Trophoblast cell (in vitro differentiated cells and primary cell): ENCODE data around the gene PTPN3.
A peak's percentile ranks its signal among the peaks of the same experiment; 100 is the strongest.
"Not testable (repeated sequence)": the region's sequence is repeated elsewhere in the genome, so short reads cannot be mapped to it uniquely, and the experiment has no call there.

Experiments used
- DNase-seq, 2 donors: peaks; one replicate each; pipeline ENCODE4 v3.0.0-alpha.2; 2016
- H2AFZ ChIP-seq: 2 replicates; pipeline ENCODE4 v1.6.1; 2013; ENCODE audit warnings: low read length, moderate library complexity, mild to moderate bottlenecking; ENCODE audit not compliant: insufficient read depth, poor library complexity
- H2AK5ac ChIP-seq: 2 replicates; pipeline ENCODE4 v1.6.1; 2013; ENCODE audit warnings: mild to moderate bottlenecking, low read length
- H2BK120ac ChIP-seq: 2 replicates; pipeline ENCODE4 v1.6.1; 2013; ENCODE audit warnings: low read length, mild to moderate bottlenecking, moderate library complexity; ENCODE audit not compliant: insufficient read depth, poor library complexity
- H2BK12ac ChIP-seq: 2 replicates; pipeline ENCODE4 v1.6.1; 2013; ENCODE audit warnings: mild to moderate bottlenecking, low read length, moderate library complexity
- H2BK5ac ChIP-seq: 2 replicates; pipeline ENCODE4 v1.6.1; 2013; ENCODE audit warnings: low read length, low read depth, moderate library complexity, mild to moderate bottlenecking; ENCODE audit not compliant: poor library complexity
- H3K14ac ChIP-seq: 2 replicates; pipeline ENCODE4 v1.6.1; 2013; ENCODE audit warnings: mild to moderate bottlenecking, low read length
- H3K18ac ChIP-seq: 2 replicates; pipeline ENCODE4 v1.6.1; 2013; ENCODE audit warnings: mild to moderate bottlenecking, low read length
- H3K23ac ChIP-seq: 2 replicates; pipeline ENCODE4 v1.6.1; 2013; ENCODE audit warnings: low read length
- H3K27ac ChIP-seq: 2 replicates; pipeline ENCODE4 v1.5.1; 2013; ENCODE audit warnings: low read depth, mild to moderate bottlenecking, inconsistent platforms, low read length, moderate library complexity
- H3K27me3 ChIP-seq: 2 replicates; pipeline ENCODE4 v1.6.1; 2013; ENCODE audit warnings: inconsistent platforms, mild to moderate bottlenecking, low read length, moderate library complexity; ENCODE audit not compliant: insufficient read depth
- H3K36me3 ChIP-seq, 2 experiments: 1 replicate in 1 of 2; 2 replicates in 1 of 2; pipeline ENCODE4 v1.6.1; 2013; ENCODE audit warnings: low read length in 2 of 2, mild to moderate bottlenecking in 2 of 2, moderate library complexity in 1 of 2; ENCODE audit not compliant: insufficient read depth in 2 of 2, control insufficient read depth in 1 of 2
- H3K4ac ChIP-seq: 2 replicates; pipeline ENCODE4 v1.6.1; 2013; ENCODE audit warnings: low read depth, mild to moderate bottlenecking, low read length, moderate library complexity
- H3K4me1 ChIP-seq, 2 experiments: 1 replicate in 1 of 2; 2 replicates in 1 of 2; pipeline ENCODE4 v1.6.1; 2013; ENCODE audit warnings: low read length in 2 of 2, mild to moderate bottlenecking in 2 of 2, moderate library complexity in 1 of 2; ENCODE audit not compliant: insufficient read depth in 2 of 2, control insufficient read depth in 1 of 2
- H3K4me2 ChIP-seq: 2 replicates; pipeline ENCODE4 v1.6.1; 2013; ENCODE audit warnings: inconsistent platforms, mild to moderate bottlenecking, low read length, moderate library complexity
- H3K4me3 ChIP-seq: 2 replicates; pipeline ENCODE4 v1.5.1; 2013; ENCODE audit warnings: mild to moderate bottlenecking, low read depth, low read length, inconsistent platforms
- H3K79me1 ChIP-seq: one replicate; pipeline ENCODE4 v1.6.1; 2013; ENCODE audit warnings: low read length
- H3K79me2 ChIP-seq: 2 replicates; pipeline ENCODE4 v1.6.1; 2013; ENCODE audit warnings: low read length, mild to moderate bottlenecking; ENCODE audit not compliant: control insufficient read depth, insufficient read depth, poor library complexity
- H3K9ac ChIP-seq: 2 replicates; pipeline ENCODE4 v1.6.1; 2013; ENCODE audit warnings: mild to moderate bottlenecking, low read length
- H3K9me3 ChIP-seq: 2 replicates; pipeline ENCODE4 v1.6.1; 2013; ENCODE audit warnings: low read depth, mild to moderate bottlenecking, control low read depth, inconsistent platforms, low read length; ENCODE audit not compliant: insufficient read depth
- H4K12ac ChIP-seq: 2 replicates; pipeline ENCODE4 v1.6.1; 2013; ENCODE audit warnings: low read depth, mild to moderate bottlenecking, low read length, moderate library complexity
- H4K8ac ChIP-seq: 2 replicates; pipeline ENCODE4 v1.6.1; 2013; ENCODE audit warnings: low read depth, mild to moderate bottlenecking, low read length, moderate library complexity
- H4K91ac ChIP-seq: one replicate; pipeline ENCODE4 v1.6.1; 2013; ENCODE audit warnings: low read depth, mild to moderate bottlenecking, low read length, moderate library complexity
- WGBS: extraction: QIAGEN DNeasy Blood & Tissue Kit; methylation state at CpG from one replicate; pipeline ENCODE4 v1.1.7; 2013; ENCODE audit warnings: missing lambda C conversion rate; ENCODE audit not compliant: insufficient read length, insufficient coverage; ENCODE audit errors: extremely low coverage; 5-methylcytosine and 5-hydroxymethylcytosine counted together

The PTPN3 gene

DNA sequence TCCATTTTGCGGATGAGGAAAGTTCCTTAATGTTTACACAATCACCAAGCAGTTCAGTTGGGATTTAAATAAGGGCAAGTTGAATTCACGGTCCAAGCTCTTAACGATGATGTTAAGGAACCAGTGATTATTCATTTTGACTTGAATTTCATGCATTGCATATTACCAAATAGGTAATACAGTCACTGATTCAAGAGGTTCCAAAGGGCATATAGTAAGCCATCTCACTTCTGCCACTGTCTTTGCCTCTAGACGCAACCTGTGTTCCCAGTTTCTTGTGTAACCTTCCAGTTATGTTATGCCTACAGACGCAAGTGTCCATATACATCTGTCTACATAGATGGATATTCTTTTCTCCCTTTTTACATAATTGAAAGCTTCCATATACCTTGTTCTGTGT lies 137.3 kb downstream of the PTPN3 start:
- Histone ChIP-seq H3K36me3 (peaks cover 0 to 2% of the 10 kb centered on the region in 2 experiments), H3K9ac (no peak overlapping the region), H2AK5ac (no peak overlapping the region), H2BK5ac (no peak overlapping the region), H4K12ac (no peak overlapping the region), H3K18ac (no peak overlapping the region), H3K4me3 (no peak overlapping the region), H3K27me3 (no peaks in the 10 kb centered on the region), H2BK12ac (no peak overlapping the region), H3K4me2 (no peak overlapping the region), H3K9me3 (no peaks in the 10 kb centered on the region), H3K79me2 (no peaks in the 10 kb centered on the region), H3K4me1 (peaks cover 0 to 4% of the 10 kb centered on the region in 2 experiments), H3K27ac (no peak overlapping the region), H3K4ac (no peak overlapping the region), H4K91ac (no peak overlapping the region), H4K8ac (no peak overlapping the region), H2AFZ (no peak overlapping the region), H2BK120ac (no peak overlapping the region), H3K14ac (no peak overlapping the region), H3K79me1 (no peaks in the 10 kb centered on the region), H3K23ac (no peak overlapping the region)
- no CpG with 5 or more reads among the region's 5 CpGs for WGBS
- DNase-seq, result no peak

DNA sequence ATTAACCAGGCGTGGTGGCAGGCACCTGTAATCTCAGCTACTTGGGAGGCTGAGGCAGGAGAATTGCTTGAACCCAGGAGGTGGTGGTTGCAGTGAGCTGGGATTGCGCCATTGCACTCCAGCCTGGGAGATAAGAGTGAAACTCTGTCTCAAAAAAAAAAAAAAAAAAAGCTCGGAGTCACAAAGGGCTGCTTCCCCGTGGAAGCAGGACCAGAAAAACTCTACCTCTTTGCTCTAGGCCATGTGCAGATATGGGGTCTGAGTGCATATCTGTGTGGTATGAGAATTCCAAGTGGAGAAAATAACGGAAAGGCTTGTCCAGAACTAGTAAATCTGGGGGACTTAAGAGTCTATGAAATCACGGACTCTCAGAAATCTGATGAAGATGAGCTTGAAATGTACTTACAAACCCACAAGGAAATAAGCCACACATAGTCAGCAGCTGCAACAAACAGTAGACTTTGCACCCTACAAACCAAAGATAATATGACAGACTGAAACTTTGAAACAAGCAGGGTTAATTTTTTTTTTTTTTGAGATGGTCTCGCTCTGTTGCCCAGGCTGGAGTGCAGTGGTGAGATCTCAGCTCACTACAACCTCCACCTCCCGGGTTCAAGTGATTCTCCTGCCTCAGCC lies 139.0 kb downstream of the PTPN3 start:
- not testable (repeated sequence) for H3K4me1 ChIP-seq, H4K91ac ChIP-seq, H3K9ac ChIP-seq, H4K8ac ChIP-seq, H3K79me2 ChIP-seq, H3K79me1 ChIP-seq, H3K4ac ChIP-seq, H3K18ac ChIP-seq, H3K4me3 ChIP-seq, H2BK12ac ChIP-seq, H2AFZ ChIP-seq, H2AK5ac ChIP-seq, H3K23ac ChIP-seq, H3K14ac ChIP-seq, H3K36me3 ChIP-seq, H3K9me3 ChIP-seq, H4K12ac ChIP-seq, DNase-seq, H3K27me3 ChIP-seq, H3K27ac ChIP-seq, H3K4me2 ChIP-seq, H2BK5ac ChIP-seq, H2BK120ac ChIP-seq
- no CpG with 5 or more reads among the region's 8 CpGs for WGBS

DNA sequence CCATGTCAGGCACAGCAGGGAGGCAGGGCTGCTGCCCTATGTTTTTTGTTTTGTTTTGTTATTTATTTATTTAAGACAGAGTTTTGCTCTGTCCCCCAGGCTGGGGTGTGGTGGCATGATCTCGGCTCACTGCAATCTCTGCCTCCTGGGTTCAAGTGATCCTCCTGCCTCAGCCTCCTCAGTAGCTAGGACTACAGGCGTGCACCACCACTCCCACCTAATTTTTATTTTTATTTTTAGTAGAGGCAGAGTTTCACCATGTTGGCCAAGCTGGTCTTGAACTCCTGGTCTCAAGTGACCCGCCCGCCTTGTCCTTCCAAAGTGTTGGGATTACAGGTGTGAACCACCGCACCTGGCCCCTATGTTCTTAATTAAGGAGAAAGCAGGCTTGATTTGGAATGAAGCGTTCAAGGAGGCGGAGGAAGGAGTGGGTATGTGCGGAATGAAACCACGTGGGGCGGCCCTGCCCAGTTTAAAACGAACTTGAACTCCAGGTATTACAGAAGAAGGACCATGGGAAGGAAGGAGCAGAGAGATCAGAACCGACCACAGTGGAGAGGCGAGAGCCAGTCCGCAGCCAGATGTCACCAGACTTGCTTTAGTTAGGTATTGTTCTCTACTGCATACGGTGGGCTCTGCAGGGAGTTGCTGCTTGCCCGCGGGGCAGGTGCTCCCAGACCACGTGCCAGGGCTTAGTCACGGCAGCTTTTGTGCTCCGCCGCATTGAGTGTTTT lies 142.4 kb downstream of the PTPN3 start:
- WGBS, result 100% methylated on average over 3 of the region's 21 CpGs
- no peaks in the 10 kb centered on the region for H3K79me1 ChIP-seq
- H3K4me3 ChIP-seq, result no peak overlapping the region
- H4K12ac ChIP-seq, result no peak overlapping the region
- H2BK12ac ChIP-seq, result no peak overlapping the region
- no peak overlapping the region for H2BK120ac ChIP-seq
- H4K8ac ChIP-seq, result no peak overlapping the region
- H3K27ac ChIP-seq, result no peak overlapping the region
- H3K36me3 ChIP-seq, result no peaks in the 10 kb centered on the region
- H3K9me3 ChIP-seq, result no peaks in the 10 kb centered on the region
- no peak overlapping the region for H3K18ac ChIP-seq
- no peaks in the 10 kb centered on the region for H3K27me3 ChIP-seq
- no peak overlapping the region for H3K9ac ChIP-seq
- H2AK5ac ChIP-seq, result no peak overlapping the region
- H4K91ac ChIP-seq, result no peak overlapping the region
- H3K14ac ChIP-seq, result no peak overlapping the region
- H3K79me2 ChIP-seq, result no peaks in the 10 kb centered on the region
- no peak overlapping the region for H3K4ac ChIP-seq
- H3K4me2 ChIP-seq, result no peak overlapping the region
- H2BK5ac ChIP-seq, result no peak overlapping the region
- no peak overlapping the region for H3K23ac ChIP-seq
- H2AFZ ChIP-seq, result no peak overlapping the region
- DNase-seq, result peak; percentile 33 to 62
- H3K4me1 ChIP-seq, result no peaks in the 10 kb centered on the region

DNA sequence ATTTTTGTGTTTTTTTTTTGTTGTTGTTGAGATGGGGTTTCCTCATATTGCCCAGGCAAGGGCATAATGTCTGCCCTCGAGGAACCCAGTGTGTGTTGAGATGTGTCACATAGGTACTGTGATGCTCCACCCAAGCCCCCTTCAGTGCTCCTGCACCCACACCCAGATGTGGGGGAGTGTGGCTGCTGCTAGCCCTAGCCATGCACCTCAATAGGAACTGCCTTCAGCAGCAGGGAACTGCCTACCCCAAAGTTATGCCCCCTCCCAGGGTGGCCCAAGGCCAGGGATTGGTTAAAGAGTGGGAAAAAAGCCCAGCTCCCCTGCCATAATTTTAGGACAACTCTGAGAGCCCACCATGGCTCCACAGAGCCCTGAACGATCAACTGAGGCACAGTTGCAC lies 143.9 kb downstream of the PTPN3 start:
- no peaks in the 10 kb centered on the region for H3K27me3 ChIP-seq
- no peaks in the 10 kb centered on the region for H3K4me1 ChIP-seq
- H2BK12ac ChIP-seq, result no peak overlapping the region
- H3K36me3 ChIP-seq, result no peaks in the 10 kb centered on the region
- H3K18ac ChIP-seq, result no peak overlapping the region
- H4K8ac ChIP-seq, result no peak overlapping the region
- no peak overlapping the region for H4K12ac ChIP-seq
- peak overlapping the region; percentile 46 for H3K14ac ChIP-seq
- H3K23ac ChIP-seq, result no peak overlapping the region
- no peak overlapping the region for H3K4me2 ChIP-seq
- H3K9ac ChIP-seq, result no peak overlapping the region
- H2BK5ac ChIP-seq, result no peak overlapping the region
- H3K27ac ChIP-seq, result no peak overlapping the region
- peak overlapping the region; percentile 1 for H4K91ac ChIP-seq
- no peak for DNase-seq
- no CpG with 5 or more reads among the region's 2 CpGs for WGBS
- H3K79me1 ChIP-seq, result no peaks in the 10 kb centered on the region
- no peak overlapping the region for H2BK120ac ChIP-seq
- no peak overlapping the region for H2AK5ac ChIP-seq
- H3K9me3 ChIP-seq, result no peaks in the 10 kb centered on the region
- H3K79me2 ChIP-seq, result no peaks in the 10 kb centered on the region
- no peak overlapping the region for H3K4me3 ChIP-seq
- H2AFZ ChIP-seq, result no peak overlapping the region
- no peak overlapping the region for H3K4ac ChIP-seq
